Measurements from ENCODE around the gene HNF4A.

Gene HNF4A

DNA sequence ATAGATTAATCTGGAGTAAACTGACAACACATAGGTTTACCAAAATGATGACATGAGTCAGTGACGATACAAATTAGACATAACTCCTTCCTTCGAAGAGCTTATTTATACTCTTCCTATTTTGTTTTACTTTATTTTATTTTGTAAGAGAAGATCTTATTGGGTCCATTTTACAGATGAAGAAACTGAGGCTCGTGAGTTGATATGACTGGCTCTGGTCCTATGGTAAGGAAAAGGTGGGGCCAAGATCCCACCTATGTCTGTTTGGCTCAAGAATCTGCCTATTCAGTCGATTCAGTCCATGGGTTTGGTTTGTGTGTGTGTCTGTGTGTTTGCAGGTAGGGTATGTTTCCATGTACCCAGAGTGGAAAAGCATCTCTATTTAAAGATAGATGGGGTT, 27.1 kb upstream of the HNF4A start:
- peaks cover 5% of the 10 kb centered on the region; the same call in 1 of the 2 replicates for H3K4me1 ChIP-seq (ENCODE audit: control insufficient read depth, insufficient read depth, low read length)
- H3K9me3 ChIP-seq (ENCODE audit: control insufficient read depth, insufficient read depth, low read length), result no peaks in the 10 kb centered on the region
- H3K9ac ChIP-seq (ENCODE audit: low read depth, low read length), result no peak overlapping the region
- H3K27ac ChIP-seq (ENCODE audit: low read depth, low read length), result no peak overlapping the region
- H3K4me3 ChIP-seq (ENCODE audit: low read depth, low read length), result no peak overlapping the region
- H3K36me3 ChIP-seq (ENCODE audit: control insufficient read depth, insufficient read depth, low read length), result no peaks in the 10 kb centered on the region
- no peaks in the 10 kb centered on the region for H3K27me3 ChIP-seq (ENCODE audit: control insufficient read depth, insufficient read depth, low read length)

DNA sequence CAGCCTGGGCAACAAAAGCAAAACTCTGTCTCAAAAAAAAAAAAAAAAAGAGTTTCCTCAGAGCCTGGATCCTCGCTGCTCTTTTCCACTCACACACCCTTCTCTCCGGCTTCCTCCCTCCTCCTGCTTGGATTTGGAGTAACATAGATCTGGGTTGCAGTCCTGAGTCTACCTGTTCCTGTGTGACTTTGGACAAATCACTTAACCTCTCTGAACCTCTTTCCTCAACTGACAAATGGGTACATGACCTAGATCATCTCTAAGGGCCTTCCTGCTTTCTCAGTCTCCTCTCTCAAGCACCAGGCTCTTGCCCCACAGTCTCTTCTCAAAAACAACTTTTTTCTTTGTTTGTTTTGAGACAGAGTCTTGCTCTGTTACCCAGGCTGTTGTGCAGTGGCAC, 24.3 kb upstream of the HNF4A start:
- Histone ChIP-seq H3K9me3 (ENCODE audit: control insufficient read depth, insufficient read depth, low read length) (no peaks in the 10 kb centered on the region), H3K27ac (ENCODE audit: low read depth, low read length) (no peak overlapping the region), H3K27me3 (ENCODE audit: control insufficient read depth, insufficient read depth, low read length) (no peaks in the 10 kb centered on the region), H3K9ac (ENCODE audit: low read depth, low read length) (no peak overlapping the region), H3K4me3 (ENCODE audit: low read depth, low read length) (no peak overlapping the region), H3K36me3 (ENCODE audit: control insufficient read depth, insufficient read depth, low read length) (no peaks in the 10 kb centered on the region), H3K4me1 (ENCODE audit: control insufficient read depth, insufficient read depth, low read length) (peaks cover 4% of the 10 kb centered on the region; the same call in 1 of the 2 replicates)

DNA sequence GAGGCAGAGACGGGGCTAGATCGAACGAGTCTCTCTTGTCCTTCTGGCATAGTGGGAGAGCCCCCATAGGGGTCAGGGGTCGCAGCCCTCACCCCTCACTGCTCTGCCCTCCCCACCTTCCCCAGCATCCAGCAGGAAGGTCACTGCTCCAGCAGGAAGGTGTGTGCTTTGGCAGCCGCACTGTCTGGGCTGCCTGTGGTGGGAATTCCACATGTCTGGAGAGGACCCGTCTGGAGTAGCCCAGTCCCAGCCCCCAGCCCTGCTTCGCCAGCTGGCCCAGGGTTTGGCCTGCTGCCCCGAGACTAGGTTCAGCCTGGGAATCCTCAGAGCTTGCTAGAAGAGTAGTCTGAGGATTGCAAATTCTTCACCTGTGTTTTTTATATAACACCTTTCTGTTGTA, 21.2 kb upstream of the HNF4A start:
- H3K9ac ChIP-seq (ENCODE audit: low read depth, low read length), result no peak overlapping the region
- H3K36me3 ChIP-seq (ENCODE audit: control insufficient read depth, insufficient read depth, low read length), result no peaks in the 10 kb centered on the region
- H3K4me3 ChIP-seq (ENCODE audit: low read depth, low read length), result no peak overlapping the region
- no peak overlapping the region for H3K27ac ChIP-seq (ENCODE audit: low read depth, low read length)
- no peaks in the 10 kb centered on the region for H3K27me3 ChIP-seq (ENCODE audit: control insufficient read depth, insufficient read depth, low read length)
- H3K4me1 ChIP-seq (ENCODE audit: control insufficient read depth, insufficient read depth, low read length), result peaks cover 4% of the 10 kb centered on the region; the same call in 1 of the 2 replicates
- H3K9me3 ChIP-seq (ENCODE audit: control insufficient read depth, insufficient read depth, low read length), result no peaks in the 10 kb centered on the region

DNA sequence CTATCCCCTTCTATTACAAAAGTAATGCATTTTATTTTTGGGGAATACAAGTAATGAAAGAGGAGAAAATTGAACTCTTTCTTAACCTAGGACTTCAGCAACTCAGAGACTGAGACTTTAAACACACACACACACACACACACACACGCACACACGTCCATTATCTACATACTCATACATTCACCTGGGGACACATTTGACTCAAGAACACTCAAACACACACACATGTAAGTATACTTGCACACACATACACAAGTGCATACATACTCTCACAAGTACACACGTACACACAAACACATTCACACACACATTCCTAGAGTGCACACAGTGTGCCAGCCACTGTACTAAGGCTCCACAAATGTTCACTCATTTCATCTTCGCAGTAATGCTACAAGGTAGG, 20.8 kb upstream of the HNF4A start:
- no peaks in the 10 kb centered on the region for H3K27me3 ChIP-seq (ENCODE audit: control insufficient read depth, insufficient read depth, low read length)
- H3K9me3 ChIP-seq (ENCODE audit: control insufficient read depth, insufficient read depth, low read length), result no peaks in the 10 kb centered on the region
- no peak overlapping the region for H3K4me3 ChIP-seq (ENCODE audit: low read depth, low read length)
- no peak overlapping the region for H3K9ac ChIP-seq (ENCODE audit: low read depth, low read length)
- H3K27ac ChIP-seq (ENCODE audit: low read depth, low read length), result no peak overlapping the region
- H3K36me3 ChIP-seq (ENCODE audit: control insufficient read depth, insufficient read depth, low read length), result no peaks in the 10 kb centered on the region
- peaks cover 4% of the 10 kb centered on the region; the same call in 1 of the 2 replicates for H3K4me1 ChIP-seq (ENCODE audit: control insufficient read depth, insufficient read depth, low read length)

- Histone ChIP-seq H3K27ac (ENCODE audit: low read depth, low read length) (no peak overlapping the region), H3K9me3 (ENCODE audit: control insufficient read depth, insufficient read depth, low read length) (no peaks in the 10 kb centered on the region), H3K4me3 (ENCODE audit: low read depth, low read length) (no peak overlapping the region), H3K4me1 (ENCODE audit: control insufficient read depth, insufficient read depth, low read length) (peaks cover 4% of the 10 kb centered on the region; the same call in 1 of the 2 replicates), H3K27me3 (ENCODE audit: control insufficient read depth, insufficient read depth, low read length) (no peaks in the 10 kb centered on the region), H3K36me3 (ENCODE audit: control insufficient read depth, insufficient read depth, low read length) (no peaks in the 10 kb centered on the region), H3K9ac (ENCODE audit: low read depth, low read length) (no peak overlapping the region)
Measured at GRCh38 chr20:44335675-44336074, 19.8 kb upstream of the HNF4A start.

- Histone ChIP-seq H3K9ac (ENCODE audit: low read depth, low read length) (no peak overlapping the region), H3K4me3 (ENCODE audit: low read depth, low read length) (no peak overlapping the region), H3K9me3 (ENCODE audit: control insufficient read depth, insufficient read depth, low read length) (no peaks in the 10 kb centered on the region), H3K27me3 (ENCODE audit: control insufficient read depth, insufficient read depth, low read length) (no peaks in the 10 kb centered on the region), H3K27ac (ENCODE audit: low read depth, low read length) (no peak overlapping the region), H3K36me3 (ENCODE audit: control insufficient read depth, insufficient read depth, low read length) (no peaks in the 10 kb centered on the region), H3K4me1 (ENCODE audit: control insufficient read depth, insufficient read depth, low read length) (peaks cover 4% of the 10 kb centered on the region; the same call in 1 of the 2 replicates)
Measured at GRCh38 chr20:44336086-44336485, 19.4 kb upstream of the HNF4A start.

DNA sequence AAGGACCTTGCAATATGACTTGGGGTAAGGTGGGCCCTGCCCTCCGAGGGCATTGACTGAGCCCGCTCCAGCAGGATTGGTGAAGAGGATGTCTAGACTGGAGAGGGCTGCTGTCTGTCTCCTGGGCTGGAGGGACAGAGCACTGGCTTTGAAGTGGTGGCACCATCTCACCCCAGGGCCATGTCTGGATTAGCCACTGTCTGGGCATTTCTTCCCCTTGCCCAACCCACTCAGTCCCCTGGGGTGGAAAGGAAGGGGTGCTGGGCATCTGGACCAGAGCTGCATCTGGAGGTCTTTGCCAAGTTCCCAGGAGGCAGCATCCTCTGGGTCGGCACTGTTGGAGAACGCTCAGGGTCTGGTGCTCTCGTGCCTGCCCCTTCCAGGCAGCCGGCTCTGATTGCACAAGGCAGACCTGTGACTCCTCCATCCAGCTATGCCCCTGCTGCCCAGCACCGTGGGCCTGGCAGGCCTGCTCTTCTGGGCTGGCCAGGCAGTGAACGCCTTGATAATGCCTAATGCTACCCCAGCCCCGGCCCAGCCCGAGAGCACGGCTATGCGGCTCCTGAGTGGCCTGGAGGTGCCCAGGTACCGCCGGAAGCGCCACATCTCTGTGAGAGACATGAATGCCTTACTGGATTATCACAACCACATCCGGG, 18.6 kb upstream of the HNF4A start, which contains the start of gene R3HDML:
Gene R3HDML (plus strand): TSS at position 319 of the 656 bp plus-strand sequence. CDS start 115 bp downstream, at position 434.
- no peaks in the 10 kb centered on the region for H3K27me3 ChIP-seq (ENCODE audit: control insufficient read depth, insufficient read depth, low read length)
- H3K9me3 ChIP-seq (ENCODE audit: control insufficient read depth, insufficient read depth, low read length), result no peaks in the 10 kb centered on the region
- no peak within 1 kb of the TSS for H3K9ac ChIP-seq (ENCODE audit: low read depth, low read length)
- peaks cover 4% of the 10 kb centered on the region; the same call in 1 of the 2 replicates for H3K4me1 ChIP-seq (ENCODE audit: control insufficient read depth, insufficient read depth, low read length)
- no peaks in the 10 kb centered on the region for H3K36me3 ChIP-seq (ENCODE audit: control insufficient read depth, insufficient read depth, low read length)
- H3K27ac ChIP-seq (ENCODE audit: low read depth, low read length), result no peak within 1 kb of the TSS
- H3K4me3 ChIP-seq (ENCODE audit: low read depth, low read length), result no peak within 1 kb of the TSS

DNA sequence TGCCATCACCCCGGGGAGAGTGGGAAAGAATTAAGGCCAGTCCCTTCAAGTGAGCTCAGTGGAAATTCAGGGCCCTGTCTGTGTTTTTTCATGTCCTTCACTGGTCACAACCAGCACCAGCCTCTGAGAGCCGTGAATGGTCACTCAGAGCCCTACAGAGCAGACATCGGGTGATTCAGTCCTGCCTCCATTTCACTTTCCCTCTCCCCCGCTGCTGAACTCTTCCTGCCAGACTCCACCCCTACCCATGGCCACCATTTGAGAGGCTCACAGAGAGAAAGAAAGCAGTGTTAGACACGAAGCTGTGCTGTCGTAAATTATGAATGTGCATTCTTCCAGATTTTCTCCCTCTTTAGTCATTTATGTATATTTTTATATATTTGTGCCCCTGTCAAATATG, 13.3 kb upstream of the HNF4A start:
- Histone ChIP-seq H3K4me3 (ENCODE audit: low read depth, low read length) (no peak overlapping the region), H3K4me1 (ENCODE audit: control insufficient read depth, insufficient read depth, low read length) (no peaks in the 10 kb centered on the region), H3K27ac (ENCODE audit: low read depth, low read length) (no peak overlapping the region), H3K9me3 (ENCODE audit: control insufficient read depth, insufficient read depth, low read length) (no peaks in the 10 kb centered on the region), H3K9ac (ENCODE audit: low read depth, low read length) (no peak overlapping the region), H3K36me3 (ENCODE audit: control insufficient read depth, insufficient read depth, low read length) (no peaks in the 10 kb centered on the region), H3K27me3 (ENCODE audit: control insufficient read depth, insufficient read depth, low read length) (no peaks in the 10 kb centered on the region)

DNA sequence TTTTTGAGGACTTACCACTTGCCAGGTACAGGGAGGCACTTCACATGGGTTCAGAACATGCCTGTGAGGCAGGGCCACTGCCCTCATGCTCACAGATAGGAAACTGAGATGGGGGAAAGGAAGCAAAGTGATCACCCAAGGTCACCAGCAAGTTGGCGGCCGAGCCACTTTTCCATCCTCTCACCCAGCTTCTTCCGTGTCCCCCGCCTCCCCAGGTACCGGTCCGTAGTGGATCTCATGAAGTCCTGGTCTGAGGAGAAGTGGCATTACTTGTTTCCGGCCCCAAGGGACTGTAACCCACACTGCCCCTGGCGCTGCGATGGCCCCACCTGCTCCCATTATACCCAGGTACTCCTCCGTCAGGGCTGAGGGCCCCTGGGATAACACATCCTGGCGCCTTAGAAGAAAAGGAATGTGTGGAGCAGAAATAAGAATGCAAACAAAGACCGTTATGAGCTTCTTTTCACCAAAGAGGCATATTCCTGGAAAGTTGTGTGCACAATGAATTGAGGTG, 12.3 kb upstream of the HNF4A start:
- Histone ChIP-seq H3K9me3 (ENCODE audit: control insufficient read depth, insufficient read depth, low read length) (no peaks in the 10 kb centered on the region), H3K4me3 (ENCODE audit: low read depth, low read length) (no peak overlapping the region), H3K27ac (ENCODE audit: low read depth, low read length) (no peak overlapping the region), H3K4me1 (ENCODE audit: control insufficient read depth, insufficient read depth, low read length) (no peaks in the 10 kb centered on the region), H3K9ac (ENCODE audit: low read depth, low read length) (no peak overlapping the region), H3K36me3 (ENCODE audit: control insufficient read depth, insufficient read depth, low read length) (no peaks in the 10 kb centered on the region), H3K27me3 (ENCODE audit: control insufficient read depth, insufficient read depth, low read length) (no peaks in the 10 kb centered on the region)

DNA sequence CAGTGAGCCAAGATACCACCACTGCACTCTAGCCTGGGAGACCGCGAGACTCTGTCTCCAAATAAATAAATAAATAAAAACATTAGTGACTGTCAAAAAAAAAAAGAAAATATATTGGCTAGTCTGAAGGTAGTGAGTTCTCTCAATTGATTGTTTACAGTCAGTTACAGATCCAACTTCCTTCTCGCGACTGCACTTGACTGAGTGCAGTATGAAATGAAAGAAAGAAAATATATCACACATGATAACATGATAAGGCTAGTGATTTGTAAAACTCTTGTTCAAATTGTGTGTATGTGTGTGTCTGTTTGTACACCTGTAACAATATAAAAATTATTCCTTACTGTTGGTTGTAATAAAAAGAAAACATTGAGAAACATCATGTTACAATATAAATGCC, 10.8 kb upstream of the HNF4A start:
- H3K27ac ChIP-seq (ENCODE audit: low read depth, low read length), result no peak overlapping the region
- H3K36me3 ChIP-seq (ENCODE audit: control insufficient read depth, insufficient read depth, low read length), result no peaks in the 10 kb centered on the region
- no peaks in the 10 kb centered on the region for H3K9me3 ChIP-seq (ENCODE audit: control insufficient read depth, insufficient read depth, low read length)
- no peak overlapping the region for H3K4me3 ChIP-seq (ENCODE audit: low read depth, low read length)
- no peaks in the 10 kb centered on the region for H3K4me1 ChIP-seq (ENCODE audit: control insufficient read depth, insufficient read depth, low read length)
- H3K9ac ChIP-seq (ENCODE audit: low read depth, low read length), result no peak overlapping the region
- H3K27me3 ChIP-seq (ENCODE audit: control insufficient read depth, insufficient read depth, low read length), result no peaks in the 10 kb centered on the region

DNA sequence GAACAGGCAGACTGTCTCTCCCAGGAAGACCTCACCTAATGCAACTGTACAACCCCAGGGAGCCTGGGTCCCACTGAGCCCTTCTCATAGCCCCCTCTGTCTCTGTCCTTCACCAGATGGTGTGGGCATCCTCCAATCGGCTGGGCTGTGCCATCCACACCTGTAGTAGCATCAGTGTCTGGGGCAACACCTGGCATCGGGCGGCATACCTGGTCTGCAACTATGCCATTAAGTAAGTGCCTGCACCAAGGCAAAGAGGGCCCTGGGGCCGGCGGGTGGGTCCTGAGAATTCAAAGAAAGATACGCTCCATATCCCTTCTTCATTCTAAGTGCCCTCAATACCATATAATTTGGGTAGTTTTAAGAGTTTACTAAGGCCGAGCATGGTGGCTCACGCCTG, 10.4 kb upstream of the HNF4A start:
- H3K9me3 ChIP-seq (ENCODE audit: control insufficient read depth, insufficient read depth, low read length), result no peaks in the 10 kb centered on the region
- no peak overlapping the region for H3K27ac ChIP-seq (ENCODE audit: low read depth, low read length)
- H3K4me3 ChIP-seq (ENCODE audit: low read depth, low read length), result no peak overlapping the region
- no peak overlapping the region for H3K9ac ChIP-seq (ENCODE audit: low read depth, low read length)
- H3K4me1 ChIP-seq (ENCODE audit: control insufficient read depth, insufficient read depth, low read length), result no peaks in the 10 kb centered on the region
- H3K36me3 ChIP-seq (ENCODE audit: control insufficient read depth, insufficient read depth, low read length), result no peaks in the 10 kb centered on the region
- no peaks in the 10 kb centered on the region for H3K27me3 ChIP-seq (ENCODE audit: control insufficient read depth, insufficient read depth, low read length)
